Measurements from ENCODE around the gene KATNAL1. TPM values are rescaled to one million over a fixed set of nuclear protein-coding genes. Genes with fewer than 3 reads are reported as not detected.

KATNAL1 gene
- total RNA-seq, 1 experiment from 2014 or later = 11.2 TPM

DNA sequence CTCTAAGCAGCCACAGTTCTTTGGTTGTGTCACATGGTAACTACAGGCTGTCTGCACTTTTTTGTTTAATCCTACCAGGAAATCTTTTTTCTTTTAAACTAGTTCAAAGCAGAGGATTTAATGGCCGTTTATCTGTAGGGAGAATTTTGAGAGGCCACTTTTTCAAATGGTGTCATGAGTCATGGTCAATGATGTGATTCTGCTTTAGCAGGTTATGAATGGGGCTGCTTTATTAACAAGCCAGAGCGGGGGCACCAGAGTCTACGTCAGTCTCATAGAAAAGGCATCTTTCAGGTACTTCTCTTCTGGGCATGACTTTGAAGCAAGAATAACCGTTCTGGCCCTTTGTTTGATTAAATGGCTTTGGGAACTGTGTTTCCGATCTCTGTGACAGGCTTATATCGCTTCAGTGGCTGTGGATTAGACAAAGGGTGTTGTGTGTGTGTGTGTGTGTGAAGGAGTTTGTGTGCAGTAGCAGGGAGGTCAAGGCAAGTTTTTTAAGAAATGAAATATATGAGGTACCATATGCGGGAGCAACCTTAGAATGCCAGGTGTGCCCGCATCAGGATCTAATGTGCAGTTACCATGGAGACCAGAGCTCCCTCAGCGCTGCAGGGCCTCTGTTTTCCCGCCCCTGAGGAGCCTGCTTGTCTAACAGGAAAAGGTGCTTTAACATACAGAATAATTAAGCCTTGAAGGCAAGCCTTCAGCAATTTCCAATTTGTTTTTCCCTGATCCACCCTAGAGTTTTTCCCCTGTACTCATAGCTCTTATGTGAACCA lies 120.5 kb downstream of the KATNAL1 start:
- Histone ChIP-seq H2BK120ac (ENCODE audit: low read depth, low read length, poor library complexity, severe bottlenecking) (no peak overlapping the region), H2BK20ac (ENCODE audit: low read depth, low read length, poor library complexity, severe bottlenecking) (no peak overlapping the region), H3K27ac (ENCODE audit: insufficient read length, low read depth, low read length) (no peak overlapping the region), H3K56ac (ENCODE audit: insufficient read length, low read depth, low read length) (no peak overlapping the region), H3K4me1 (ENCODE audit: insufficient read depth, low read length) (0 out of 2 replicates have a peak, but pooled peaks cover 2% of the 10 kb centered on the region), H3K79me2 (ENCODE audit: insufficient read depth, low read length) (no peaks in the 10 kb centered on the region), H3K79me1 (ENCODE audit: insufficient read depth, low read depth, low read length, poor library complexity, severe bottlenecking) (no peaks in the 10 kb centered on the region), H3K27me3 (ENCODE audit: insufficient read depth, low read length) (no peaks in the 10 kb centered on the region), H4K8ac (replicated peaks; ENCODE audit: insufficient read length, low read depth, low read length) (no peak overlapping the region), H3K4ac (ENCODE audit: low read depth, low read length) (no peak overlapping the region), H3K4me2 (ENCODE audit: insufficient read depth, insufficient read length, low read length) (no peak overlapping the region), H3K23me2 (ENCODE audit: insufficient read length, low read depth, low read length, poor library complexity, severe bottlenecking) (no peaks in the 10 kb centered on the region), H3K9ac (ENCODE audit: extremely low read depth, insufficient read length, low read length) (no peak overlapping the region), H3T11ph (ENCODE audit: low read length) (no peak overlapping the region), H4K5ac (ENCODE audit: insufficient read length, low read depth, low read length) (no peak overlapping the region), H2BK12ac (ENCODE audit: insufficient read length, low read depth, low read length) (no peak overlapping the region), H2AK5ac (ENCODE audit: insufficient read length, low read length) (no peak overlapping the region), H2BK5ac (ENCODE audit: insufficient read length, low read length) (no peak overlapping the region), H4K91ac (ENCODE audit: insufficient read length, low read depth, low read length) (no peak overlapping the region), H3K23ac (ENCODE audit: insufficient read length, low read depth, low read length) (no peak overlapping the region), H2BK15ac (ENCODE audit: low read depth, low read length) (no peak overlapping the region), H2AFZ (ENCODE audit: low read length) (no peak overlapping the region), H3K18ac (ENCODE audit: insufficient read length, low read depth, low read length) (no peak overlapping the region), H4K20me1 (ENCODE audit: control insufficient read depth, insufficient read depth, insufficient read length) (no peaks in the 10 kb centered on the region), H3K14ac (ENCODE audit: insufficient read depth, low read length) (no peak overlapping the region), H3K9me3 (ENCODE audit: control insufficient read depth, low read depth, low read length) (no peaks in the 10 kb centered on the region)
- DNase-seq = peak; percentile 43
- WGBS (ENCODE audit: extremely low coverage, insufficient read length, low lambda C conversion rate) = no CpG with 5 or more reads among the region's 10 CpGs
- Mint-ChIP-seq H3K27me3 (ENCODE audit: low read depth) (no peaks in the 10 kb centered on the region), H3K4me1 (peaks cover 13 to 14% of the 10 kb centered on the region in 2 experiments), H3K27ac (no peak overlapping the region), H3K36me3 (ENCODE audit: insufficient read depth in 1 of 3, low read depth in 3 of 3) (peaks cover 0 to 5% (median 3%) of the 10 kb centered on the region in 3 experiments; a peak in 3 of 7 replicates), H3K9me3 (peaks cover 3 to 8% of the 10 kb centered on the region in 2 experiments; a peak in 4 of 5 replicates), H3K4me3 (no peak overlapping the region; a peak in 1 of 5 replicates)
- TF ChIP-seq, protein P1, sequence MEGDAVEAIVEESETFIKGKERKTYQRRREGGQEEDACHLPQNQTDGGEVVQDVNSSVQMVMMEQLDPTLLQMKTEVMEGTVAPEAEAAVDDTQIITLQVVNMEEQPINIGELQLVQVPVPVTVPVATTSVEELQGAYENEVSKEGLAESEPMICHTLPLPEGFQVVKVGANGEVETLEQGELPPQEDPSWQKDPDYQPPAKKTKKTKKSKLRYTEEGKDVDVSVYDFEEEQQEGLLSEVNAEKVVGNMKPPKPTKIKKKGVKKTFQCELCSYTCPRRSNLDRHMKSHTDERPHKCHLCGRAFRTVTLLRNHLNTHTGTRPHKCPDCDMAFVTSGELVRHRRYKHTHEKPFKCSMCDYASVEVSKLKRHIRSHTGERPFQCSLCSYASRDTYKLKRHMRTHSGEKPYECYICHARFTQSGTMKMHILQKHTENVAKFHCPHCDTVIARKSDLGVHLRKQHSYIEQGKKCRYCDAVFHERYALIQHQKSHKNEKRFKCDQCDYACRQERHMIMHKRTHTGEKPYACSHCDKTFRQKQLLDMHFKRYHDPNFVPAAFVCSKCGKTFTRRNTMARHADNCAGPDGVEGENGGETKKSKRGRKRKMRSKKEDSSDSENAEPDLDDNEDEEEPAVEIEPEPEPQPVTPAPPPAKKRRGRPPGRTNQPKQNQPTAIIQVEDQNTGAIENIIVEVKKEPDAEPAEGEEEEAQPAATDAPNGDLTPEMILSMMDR (conservative IDR thresholded peaks at IDR 0.05) = no peak
